Measurements from ENCODE around the gene C13orf46.

C13orf46 gene

GRCh38 chr13:113952983-113953520 is 20.8 kb downstream of the C13orf46 start:
- no peak overlapping the region for H3K27ac ChIP-seq (replicated peaks)
- DNase-seq (ENCODE audit: low read depth in 1 of 2, low spot score in 1 of 2), result no peak
- no peak overlapping the region for H3K4me3 ChIP-seq (replicated peaks; ENCODE audit: insufficient read depth, low read length)
- no peaks in the 10 kb centered on the region for H3K27me3 ChIP-seq (ENCODE audit: insufficient read depth, poor library complexity, severe bottlenecking)
- TF ChIP-seq CTCF (IDR thresholded peaks at IDR 0.05; ENCODE audit: insufficient read depth, low read length) (no peak), SPI1 (IDR thresholded peaks at IDR 0.05; ENCODE audit: borderline replicate concordance, low read depth) (no peak), GABPA (IDR thresholded peaks at IDR 0.05; ENCODE audit: low read depth) (no peak), POLR2AphosphoS5 (IDR thresholded peaks at IDR 0.05; ENCODE audit: low read depth) (no peak)
- TF ChIP-seq, protein P1, sequence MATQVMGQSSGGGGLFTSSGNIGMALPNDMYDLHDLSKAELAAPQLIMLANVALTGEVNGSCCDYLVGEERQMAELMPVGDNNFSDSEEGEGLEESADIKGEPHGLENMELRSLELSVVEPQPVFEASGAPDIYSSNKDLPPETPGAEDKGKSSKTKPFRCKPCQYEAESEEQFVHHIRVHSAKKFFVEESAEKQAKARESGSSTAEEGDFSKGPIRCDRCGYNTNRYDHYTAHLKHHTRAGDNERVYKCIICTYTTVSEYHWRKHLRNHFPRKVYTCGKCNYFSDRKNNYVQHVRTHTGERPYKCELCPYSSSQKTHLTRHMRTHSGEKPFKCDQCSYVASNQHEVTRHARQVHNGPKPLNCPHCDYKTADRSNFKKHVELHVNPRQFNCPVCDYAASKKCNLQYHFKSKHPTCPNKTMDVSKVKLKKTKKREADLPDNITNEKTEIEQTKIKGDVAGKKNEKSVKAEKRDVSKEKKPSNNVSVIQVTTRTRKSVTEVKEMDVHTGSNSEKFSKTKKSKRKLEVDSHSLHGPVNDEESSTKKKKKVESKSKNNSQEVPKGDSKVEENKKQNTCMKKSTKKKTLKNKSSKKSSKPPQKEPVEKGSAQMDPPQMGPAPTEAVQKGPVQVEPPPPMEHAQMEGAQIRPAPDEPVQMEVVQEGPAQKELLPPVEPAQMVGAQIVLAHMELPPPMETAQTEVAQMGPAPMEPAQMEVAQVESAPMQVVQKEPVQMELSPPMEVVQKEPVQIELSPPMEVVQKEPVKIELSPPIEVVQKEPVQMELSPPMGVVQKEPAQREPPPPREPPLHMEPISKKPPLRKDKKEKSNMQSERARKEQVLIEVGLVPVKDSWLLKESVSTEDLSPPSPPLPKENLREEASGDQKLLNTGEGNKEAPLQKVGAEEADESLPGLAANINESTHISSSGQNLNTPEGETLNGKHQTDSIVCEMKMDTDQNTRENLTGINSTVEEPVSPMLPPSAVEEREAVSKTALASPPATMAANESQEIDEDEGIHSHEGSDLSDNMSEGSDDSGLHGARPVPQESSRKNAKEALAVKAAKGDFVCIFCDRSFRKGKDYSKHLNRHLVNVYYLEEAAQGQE (IDR thresholded peaks at IDR 0.05; ENCODE audit: insufficient replicate concordance, low read depth), result no peak

DNA sequence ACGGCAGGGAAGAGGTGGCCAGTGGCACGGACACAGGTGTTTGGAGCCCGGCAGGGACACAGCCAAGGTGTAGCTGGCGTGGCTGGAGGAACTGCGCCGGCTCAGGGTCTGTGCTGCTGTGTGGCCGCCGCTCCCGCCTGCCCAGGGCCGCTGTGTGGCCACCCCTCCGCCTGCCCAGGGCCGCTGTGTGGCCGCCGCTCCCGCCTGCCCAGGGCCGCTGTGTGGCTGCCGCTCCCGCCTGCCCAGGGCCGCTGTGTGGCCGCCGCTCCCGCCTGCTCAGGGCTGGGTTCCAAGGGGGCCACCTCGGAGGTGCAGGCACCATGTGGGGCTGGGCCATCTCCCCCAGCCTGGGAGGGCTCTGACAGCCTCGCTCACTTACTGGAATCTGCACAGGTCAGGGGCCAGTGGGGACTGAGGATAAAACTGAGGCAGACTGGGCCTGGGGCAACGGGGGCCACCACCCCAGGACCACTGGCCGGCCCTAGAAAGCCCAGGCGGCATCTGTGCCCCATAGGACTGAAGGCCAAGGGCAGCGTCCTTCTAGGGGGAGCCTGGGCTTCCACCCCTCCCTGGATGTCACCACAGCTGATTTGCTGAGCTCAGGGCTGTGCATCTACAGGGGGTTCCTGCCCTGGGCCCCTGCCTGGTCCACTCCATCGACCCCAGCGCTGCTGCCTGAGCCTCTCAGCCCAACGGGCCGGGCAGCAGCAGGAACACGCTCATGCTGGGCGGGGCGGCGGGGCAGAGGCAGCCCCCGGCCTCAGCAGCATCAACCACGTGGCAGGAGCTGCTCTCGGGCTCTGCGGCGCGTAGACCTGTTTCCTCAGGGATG is 21.5 kb downstream of the C13orf46 start:
- H3K4me3 ChIP-seq (replicated peaks; ENCODE audit: insufficient read depth, low read length), result no peak overlapping the region
- no peak for TF ChIP-seq POLR2AphosphoS5 (IDR thresholded peaks at IDR 0.05; ENCODE audit: low read depth)
- TF ChIP-seq, protein P1 (IDR thresholded peaks at IDR 0.05; ENCODE audit: insufficient replicate concordance, low read depth), result no peak
- no peak for TF ChIP-seq GABPA (IDR thresholded peaks at IDR 0.05; ENCODE audit: low read depth)
- TF ChIP-seq CTCF (IDR thresholded peaks at IDR 0.05; ENCODE audit: insufficient read depth, low read length), result no peak
- no peak for TF ChIP-seq SPI1 (IDR thresholded peaks at IDR 0.05; ENCODE audit: borderline replicate concordance, low read depth)
- DNase-seq (ENCODE audit: low read depth in 1 of 2, low spot score in 1 of 2), result no peak
- H3K27ac ChIP-seq (replicated peaks), result no peak overlapping the region
- H3K27me3 ChIP-seq (ENCODE audit: insufficient read depth, poor library complexity, severe bottlenecking), result no peaks in the 10 kb centered on the region

DNA sequence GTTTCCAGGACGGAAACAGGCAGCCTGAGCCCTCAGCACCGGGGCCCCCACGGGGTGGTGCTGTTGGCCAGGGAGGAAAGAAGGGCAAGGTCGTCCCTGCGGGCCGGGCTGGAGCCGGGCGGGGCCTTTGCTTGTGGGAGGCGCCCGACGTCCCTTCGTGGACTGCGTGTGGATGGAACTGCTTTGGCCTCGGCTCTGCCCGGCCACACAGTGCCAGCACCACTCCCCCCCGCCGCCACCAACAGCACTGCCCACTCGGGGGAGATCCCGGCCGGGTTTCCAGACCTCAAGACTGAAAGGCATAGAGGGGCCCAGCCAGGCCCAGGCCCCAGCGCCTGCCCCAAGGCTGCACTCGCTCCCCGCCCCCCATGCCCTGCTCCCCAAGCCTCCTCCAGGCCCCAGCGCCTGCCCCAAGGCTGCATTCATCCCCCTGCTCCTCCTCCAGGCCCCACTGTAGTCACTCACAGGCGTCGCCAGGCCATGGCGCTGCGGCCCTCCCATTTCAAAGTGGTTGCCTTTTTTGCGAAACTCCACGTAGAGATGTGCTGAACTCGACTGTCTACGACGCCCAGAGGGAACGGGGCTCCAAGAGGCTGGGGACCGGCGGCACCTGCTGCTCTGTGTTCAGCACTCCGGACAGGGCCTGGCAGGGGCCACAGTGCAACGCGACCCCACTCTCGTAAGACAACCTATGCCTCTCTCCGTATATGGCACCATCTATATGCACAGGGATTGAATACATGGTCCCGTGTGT is 22.5 kb downstream of the C13orf46 start:
- Histone ChIP-seq H3K4me3 (replicated peaks; ENCODE audit: insufficient read depth, low read length) (no peak overlapping the region), H3K27me3 (ENCODE audit: insufficient read depth, poor library complexity, severe bottlenecking) (no peaks in the 10 kb centered on the region), H3K27ac (replicated peaks) (no peak overlapping the region)
- peak; percentile 12 to 72 for DNase-seq (ENCODE audit: low read depth in 1 of 2, low spot score in 1 of 2)
- TF ChIP-seq SPI1 (IDR thresholded peaks at IDR 0.05; ENCODE audit: borderline replicate concordance, low read depth) (no peak), GABPA (IDR thresholded peaks at IDR 0.05; ENCODE audit: low read depth) (no peak), POLR2AphosphoS5 (IDR thresholded peaks at IDR 0.05; ENCODE audit: low read depth) (no peak), CTCF (IDR thresholded peaks at IDR 0.05; ENCODE audit: insufficient read depth, low read length) (peak; percentile 42)
- TF ChIP-seq, protein P1 (IDR thresholded peaks at IDR 0.05; ENCODE audit: insufficient replicate concordance, low read depth), result peak; percentile 90

All from HL-60 (cell line).